GM19240 (cell line): ENCODE data around the gene PODN.

Source experiments
- DNase-seq: peaks from one replicate; pipeline ENCODE4 v3.0.0; 2011; ENCODE audit warnings: low spot score; ENCODE audit not compliant: insufficient read length

Gene PODN

DNA sequence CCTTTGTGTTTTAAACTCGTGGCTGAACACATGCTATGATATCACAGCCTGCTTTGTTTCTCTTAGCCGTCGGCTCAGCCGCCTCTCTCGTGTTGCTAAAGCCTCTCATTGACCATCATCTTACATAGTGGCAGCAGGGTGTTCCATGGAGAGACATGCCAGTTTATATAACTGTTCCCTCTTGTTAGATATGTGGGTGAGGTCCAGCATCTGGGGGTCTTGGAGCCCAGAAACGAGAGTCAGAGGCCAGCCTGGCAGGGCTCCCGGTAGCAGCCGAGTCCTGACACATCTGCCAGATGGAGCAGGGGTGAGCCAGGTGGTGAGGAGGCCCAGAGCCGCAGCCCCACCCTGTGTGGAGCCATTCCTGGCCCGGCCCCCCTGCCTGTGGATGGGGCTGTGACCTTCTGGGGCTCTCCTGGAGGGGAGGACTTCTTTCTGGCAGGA, 11.9 kb downstream of the PODN start:
- no peak for DNase-seq

DNA sequence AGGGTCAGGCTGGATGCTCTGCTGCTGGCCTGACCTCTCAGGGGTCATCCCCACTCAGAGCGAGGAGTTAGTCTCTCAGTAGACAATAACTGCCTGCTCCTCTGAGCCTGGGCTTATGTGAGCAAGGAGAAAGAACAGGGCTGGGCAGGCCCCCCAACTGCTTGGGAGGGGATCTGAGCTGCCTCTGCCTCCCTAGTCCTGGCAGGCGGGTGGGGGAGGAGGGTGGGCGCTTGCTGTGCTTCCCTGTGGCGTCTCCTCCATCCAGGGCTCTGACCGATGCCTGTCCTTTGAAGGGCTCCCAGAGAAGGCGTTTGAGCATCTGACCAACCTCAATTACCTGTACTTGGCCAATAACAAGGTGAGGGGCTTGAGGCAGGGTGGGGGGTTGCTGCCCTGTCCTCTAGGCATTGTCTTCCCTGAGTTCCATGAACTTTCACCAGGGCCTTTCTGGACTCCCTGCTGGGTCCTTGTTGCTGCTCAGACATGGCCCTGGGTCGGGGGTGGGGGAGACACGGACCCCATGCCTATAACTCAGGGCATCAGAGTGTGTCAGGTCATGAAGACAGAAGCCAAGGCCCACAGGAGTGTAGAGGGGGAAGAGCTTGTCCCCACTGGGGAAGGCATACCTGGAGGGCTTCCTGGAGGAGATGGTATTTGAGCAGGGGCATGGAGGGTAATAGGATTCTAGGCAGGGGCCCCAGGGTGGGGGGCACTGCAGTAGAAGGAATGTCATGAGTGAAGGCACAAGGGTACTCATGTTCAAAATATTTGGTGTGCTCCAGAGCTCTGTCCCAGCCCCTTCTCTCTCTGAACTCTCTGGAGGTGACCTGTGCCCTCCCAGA, 12.5 kb downstream of the PODN start:
- no peak for DNase-seq

DNA sequence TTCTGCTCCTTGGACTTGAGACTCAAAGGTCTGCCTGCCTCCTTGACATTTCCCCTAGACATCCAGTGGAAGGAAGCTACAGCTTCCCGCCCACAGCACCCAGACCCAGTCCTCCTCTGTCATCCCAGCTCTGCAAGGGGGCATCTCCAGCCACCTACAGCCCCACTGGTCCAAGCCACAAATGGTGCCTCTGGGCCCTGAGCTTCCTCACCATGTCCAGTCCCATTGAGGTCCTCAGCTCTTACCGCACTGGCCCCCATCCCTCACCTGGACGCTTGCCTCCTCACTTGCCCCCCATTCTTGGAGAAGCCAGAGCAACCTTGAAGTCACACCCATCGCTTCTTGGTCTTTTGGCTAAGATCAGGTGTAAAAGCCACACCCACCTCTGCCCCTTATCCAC, 13.2 kb downstream of the PODN start:
- DNase-seq: no peak

DNA sequence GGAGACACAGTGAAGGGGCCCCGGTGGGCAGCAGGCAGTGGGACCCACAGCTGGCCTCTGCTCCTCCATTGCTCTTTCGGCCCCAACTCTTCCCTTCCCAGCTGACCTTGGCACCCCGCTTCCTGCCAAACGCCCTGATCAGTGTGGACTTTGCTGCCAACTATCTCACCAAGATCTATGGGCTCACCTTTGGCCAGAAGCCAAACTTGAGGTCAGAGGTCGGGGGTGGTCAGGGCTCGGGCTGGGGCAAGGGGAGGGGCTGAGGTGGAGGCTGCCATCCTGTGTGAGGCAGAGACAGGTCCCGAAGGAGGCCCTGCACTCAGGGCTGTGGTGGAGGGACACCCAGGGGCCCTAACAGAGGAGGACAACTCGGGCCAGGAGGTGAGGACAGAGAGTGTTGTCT, 13.7 kb downstream of the PODN start:
- DNase-seq: no peak

DNA sequence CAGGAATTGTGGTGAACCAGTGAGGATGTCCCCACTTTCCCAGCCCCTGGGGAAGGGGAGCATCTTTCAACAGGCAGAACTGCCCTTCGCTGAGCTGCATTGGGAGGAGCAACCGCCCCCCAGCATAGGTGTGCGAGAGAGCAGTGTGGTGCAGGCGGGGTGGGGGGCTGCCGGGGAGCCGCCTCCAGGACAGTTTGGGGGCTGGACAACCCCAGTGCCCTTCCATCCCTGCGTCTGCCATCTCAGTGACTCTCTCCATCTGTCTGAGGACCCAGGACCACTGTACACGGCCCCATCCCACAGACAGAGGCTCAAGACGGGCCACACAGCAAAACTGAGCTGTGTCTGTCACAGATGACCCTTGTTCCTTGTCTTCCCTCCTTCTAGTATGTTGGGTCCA, 14.2 kb downstream of the PODN start:
- DNase-seq: no peak

DNA sequence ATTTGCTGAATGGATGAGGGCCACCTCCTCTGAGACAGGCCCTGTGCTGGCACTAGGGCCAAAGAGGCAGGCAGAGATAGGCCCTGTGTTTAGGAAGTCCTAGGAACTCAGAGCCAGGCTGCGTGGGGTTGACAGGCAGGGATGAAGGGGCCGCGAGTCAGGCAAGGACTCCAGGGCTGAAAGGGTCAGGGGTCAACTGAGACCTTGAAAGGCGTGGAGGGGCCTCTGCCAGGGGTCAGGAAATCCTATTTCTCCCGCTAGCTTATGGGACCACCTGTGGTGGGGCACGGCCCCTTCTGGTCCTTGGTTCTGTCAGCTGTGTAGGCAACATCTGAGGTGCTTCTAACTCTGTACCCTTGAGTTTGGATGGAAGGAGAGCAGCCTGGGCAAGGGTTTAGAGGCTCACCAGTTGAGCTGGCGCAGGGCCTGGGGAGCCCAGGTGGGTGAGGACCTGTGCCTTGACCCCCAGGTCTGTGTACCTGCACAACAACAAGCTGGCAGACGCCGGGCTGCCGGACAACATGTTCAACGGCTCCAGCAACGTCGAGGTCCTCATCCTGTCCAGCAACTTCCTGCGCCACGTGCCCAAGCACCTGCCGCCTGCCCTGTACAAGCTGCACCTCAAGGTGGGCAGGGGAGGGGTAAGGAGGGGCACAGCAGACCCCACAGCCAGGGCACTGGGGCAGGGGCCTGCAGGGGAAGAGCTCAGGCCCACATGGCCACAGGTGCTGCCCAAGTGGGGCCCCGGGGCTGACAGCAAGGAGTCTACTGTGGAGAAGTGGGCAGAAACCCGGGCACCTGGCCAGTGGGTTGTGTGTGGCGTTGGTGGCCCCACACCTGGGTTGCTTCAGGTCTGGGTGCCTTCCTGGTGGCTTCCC, 14.9 kb downstream of the PODN start:
- no peak for DNase-seq

DNA sequence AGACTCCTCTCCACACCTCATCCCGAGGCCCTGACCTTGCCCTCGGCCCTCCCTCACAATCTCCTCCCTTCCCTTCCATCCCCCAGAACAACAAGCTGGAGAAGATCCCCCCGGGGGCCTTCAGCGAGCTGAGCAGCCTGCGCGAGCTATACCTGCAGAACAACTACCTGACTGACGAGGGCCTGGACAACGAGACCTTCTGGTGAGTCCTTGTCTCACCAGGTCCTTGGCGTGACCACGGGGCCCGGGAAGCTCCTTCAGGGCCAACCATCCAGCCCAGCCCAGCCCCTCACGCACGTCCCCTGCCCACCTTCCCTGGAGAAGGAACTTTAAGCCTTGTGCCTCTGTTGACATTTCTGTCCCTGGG, 15.6 kb downstream of the PODN start:
- no peak for DNase-seq

DNA sequence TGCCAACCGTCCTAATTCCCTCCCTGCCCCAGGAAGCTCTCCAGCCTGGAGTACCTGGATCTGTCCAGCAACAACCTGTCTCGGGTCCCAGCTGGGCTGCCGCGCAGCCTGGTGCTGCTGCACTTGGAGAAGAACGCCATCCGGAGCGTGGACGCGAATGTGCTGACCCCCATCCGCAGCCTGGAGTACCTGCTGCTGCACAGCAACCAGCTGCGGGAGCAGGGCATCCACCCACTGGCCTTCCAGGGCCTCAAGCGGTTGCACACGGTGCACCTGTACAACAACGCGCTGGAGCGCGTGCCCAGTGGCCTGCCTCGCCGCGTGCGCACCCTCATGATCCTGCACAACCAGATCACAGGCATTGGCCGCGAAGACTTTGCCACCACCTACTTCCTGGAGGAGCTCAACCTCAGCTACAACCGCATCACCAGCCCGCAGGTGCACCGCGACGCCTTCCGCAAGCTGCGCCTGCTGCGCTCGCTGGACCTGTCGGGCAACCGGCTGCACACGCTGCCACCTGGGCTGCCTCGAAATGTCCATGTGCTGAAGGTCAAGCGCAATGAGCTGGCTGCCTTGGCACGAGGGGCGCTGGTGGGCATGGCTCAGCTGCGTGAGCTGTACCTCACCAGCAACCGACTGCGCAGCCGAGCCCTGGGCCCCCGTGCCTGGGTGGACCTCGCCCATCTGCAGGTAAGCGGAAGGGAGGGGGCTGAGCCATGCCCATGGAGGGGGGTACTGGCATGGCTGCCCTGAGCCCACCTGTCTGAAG, 16.5 kb downstream of the PODN start:
- DNase-seq: no peak

DNA sequence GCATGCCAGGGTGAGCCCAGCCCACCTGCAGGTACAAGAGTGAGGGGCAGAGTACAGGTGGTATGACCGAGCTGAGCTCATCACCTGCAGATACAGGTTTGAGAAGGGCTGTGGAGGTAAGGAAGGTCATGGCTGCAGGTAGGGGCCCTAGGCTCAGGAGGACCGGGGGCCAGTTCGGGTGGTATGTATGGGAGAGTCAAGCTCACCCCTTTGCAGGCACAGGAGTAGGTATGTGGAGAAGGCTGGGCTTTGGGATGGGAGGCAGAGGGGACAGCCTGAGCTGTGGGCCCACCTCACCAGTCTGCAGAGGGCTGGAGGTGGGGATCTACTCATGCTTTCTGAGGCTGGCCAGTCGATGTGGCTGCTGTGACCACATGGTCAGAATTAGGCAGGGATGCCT, 17.2 kb downstream of the PODN start:
- DNase-seq: no peak

DNA sequence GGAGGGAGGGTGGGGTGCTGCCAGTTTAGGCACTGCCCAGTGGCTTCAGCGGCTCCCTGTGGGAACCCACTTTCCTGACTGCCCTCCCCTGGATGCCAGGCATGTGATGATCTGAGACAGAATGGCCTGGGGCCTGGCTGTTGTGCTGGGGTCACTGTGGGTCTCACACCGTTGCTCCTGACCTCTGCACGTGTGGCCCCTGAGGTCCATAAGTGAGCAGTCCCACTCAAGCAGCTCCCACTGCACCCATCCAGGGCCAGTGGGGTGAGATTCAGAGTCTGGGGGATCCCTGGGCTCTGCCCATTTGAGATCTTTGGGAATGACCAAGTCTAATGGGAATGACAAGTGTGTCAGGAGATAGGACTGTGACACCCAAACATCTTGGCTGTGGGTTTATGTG, 18.0 kb downstream of the PODN start:
- no peak for DNase-seq

DNA sequence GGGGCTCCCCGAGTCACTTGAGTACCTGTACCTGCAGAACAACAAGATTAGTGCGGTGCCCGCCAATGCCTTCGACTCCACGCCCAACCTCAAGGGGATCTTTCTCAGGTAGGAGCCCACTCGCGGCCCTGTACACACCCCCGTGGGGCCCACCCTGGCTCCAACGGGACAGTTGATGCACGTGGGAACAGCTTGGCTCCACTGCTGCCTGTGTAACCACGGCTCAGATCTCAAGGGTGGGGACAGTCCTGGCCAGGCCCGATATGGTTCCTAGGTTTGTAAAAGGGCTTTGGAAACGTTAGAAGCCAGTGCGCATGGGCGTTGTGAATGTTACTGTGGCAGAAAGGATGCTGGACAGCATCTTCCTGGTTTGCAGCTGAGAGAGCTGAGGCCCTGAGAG, 18.8 kb downstream of the PODN start:
- DNase-seq: no peak

DNA sequence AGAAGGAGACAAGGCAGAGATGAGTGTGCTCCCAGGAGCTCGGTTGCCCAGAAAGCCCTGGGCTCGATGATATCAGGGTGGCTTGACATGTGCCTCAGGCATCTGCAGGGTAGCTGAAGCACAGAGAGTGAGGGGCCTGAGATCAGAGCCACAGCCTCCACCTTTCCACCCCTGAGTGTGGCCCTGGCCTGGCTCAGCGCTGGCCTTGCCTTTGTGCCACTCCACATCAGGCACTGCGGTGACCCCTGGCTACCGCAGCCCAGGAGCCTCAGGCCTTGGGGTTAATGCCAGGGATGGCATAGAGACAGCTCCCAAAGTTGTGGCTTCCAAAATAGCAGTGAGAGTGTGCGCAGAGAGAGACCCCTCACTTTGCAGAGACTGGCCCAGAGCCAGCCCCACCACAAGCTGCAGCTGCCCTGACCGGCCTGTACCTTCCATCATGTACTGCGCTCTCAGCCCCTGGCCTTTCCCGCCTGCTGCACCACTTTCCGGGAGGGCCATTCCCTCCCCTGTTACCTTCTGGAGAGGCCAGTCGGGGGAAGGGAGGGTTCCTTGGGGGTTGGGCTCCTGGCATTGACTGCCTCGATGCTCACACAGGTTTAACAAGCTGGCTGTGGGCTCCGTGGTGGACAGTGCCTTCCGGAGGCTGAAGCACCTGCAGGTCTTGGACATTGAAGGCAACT, 19.5 kb downstream of the PODN start:
- DNase-seq: no peak

DNA sequence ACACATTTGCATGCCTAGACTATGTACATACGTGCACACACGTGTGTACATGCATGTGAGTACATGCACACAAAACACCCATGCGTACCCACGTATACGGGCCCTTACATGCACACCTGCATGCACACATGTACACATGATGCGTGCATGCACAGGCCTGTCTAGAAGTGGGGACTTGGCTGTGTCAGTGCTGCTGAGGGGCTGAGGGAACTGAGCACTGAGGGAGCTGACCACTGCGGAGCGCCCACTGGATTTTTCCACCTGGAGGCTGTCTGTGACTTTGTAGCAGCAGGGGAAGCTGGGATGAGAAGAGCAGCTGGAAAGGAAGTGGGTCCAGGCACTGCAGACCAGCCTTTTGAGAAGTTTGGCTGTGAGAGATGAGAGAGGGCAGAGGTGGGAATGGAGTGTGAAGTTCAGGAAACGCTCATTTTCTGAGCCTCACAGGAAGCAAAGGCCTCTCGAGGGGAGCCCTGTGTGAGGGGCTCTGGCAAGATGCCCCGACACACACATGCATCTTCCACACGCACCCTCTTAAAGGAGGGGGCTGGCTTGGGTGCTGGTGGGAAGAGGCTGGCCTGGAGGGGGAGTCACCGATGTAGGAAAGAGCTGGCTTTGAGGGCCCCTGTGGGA, 20.9 kb downstream of the PODN start:
- DNase-seq: no peak

DNA sequence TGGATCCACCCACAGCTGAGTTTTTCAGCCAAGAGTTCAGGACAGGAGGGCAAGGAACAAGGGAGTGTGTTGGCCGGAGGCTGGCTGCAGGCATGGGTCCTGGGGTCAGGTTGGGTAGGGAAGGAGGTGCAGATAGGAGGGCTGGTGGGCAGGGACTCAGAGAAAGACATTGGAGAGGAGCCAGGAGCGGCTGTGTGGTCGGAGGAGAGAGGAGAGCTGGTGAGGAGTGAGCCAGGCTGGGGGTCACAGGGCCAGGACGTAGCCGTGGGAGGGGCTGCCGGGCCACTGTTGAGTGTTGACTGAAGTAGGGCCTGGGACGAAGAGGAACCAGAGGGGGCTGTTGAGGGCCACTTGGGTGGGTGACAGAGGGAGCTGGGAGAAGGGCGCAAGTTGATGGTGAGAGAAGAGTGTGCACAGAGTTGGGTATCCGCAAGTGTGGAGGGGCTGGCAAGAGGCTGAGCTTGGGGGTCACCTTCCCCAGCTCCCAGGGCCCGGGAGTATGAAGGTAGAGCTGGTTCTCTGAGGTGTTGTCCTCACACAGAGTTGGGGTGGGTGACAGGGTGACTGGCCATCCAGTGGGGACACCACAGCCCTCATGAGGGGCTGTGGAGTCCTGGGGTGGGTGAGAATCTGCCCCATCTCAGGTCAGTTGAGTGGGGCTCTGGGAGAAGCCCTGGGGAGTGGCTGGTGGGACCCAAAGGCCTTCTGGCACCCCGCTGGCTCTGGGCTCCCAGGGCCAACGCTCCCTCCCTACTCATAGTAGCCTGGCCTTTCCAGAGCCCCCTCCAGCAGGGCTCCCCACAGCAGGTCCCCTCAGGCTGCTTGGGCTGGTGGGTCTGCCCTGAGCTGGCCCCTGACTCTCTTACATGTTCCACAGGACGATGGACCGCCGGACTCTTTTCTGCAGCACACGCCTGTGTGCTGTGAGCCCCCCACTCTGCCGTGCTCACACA, 21.9 kb downstream of the PODN start:
- no peak for DNase-seq

DNA sequence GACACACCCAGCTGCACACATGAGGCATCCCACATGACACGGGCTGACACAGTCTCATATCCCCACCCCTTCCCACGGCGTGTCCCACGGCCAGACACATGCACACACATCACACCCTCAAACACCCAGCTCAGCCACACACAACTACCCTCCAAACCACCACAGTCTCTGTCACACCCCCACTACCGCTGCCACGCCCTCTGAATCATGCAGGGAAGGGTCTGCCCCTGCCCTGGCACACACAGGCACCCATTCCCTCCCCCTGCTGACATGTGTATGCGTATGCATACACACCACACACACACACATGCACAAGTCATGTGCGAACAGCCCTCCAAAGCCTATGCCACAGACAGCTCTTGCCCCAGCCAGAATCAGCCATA, 22.6 kb downstream of the PODN start:
- no peak for DNase-seq

DNA sequence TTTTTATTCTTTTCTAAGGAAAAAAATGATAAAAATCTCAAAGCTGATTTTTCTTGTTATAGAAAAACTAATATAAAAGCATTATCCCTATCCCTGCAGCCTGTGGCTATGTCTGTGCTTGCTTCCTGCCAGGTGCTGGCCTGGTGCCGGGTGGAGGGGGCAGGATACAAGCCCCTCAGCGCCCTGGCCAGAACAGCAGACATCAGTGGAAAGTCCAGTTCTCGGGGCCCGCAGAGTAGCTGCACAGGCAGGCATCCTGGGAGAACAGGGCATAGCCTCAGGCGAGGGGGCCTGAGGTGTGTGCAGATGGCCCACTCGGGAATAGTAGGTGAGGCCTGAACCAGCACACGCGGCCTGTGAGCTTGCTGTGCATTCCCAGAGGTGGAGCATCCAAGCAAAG, 23.4 kb downstream of the PODN start:
- DNase-seq: no peak

DNA sequence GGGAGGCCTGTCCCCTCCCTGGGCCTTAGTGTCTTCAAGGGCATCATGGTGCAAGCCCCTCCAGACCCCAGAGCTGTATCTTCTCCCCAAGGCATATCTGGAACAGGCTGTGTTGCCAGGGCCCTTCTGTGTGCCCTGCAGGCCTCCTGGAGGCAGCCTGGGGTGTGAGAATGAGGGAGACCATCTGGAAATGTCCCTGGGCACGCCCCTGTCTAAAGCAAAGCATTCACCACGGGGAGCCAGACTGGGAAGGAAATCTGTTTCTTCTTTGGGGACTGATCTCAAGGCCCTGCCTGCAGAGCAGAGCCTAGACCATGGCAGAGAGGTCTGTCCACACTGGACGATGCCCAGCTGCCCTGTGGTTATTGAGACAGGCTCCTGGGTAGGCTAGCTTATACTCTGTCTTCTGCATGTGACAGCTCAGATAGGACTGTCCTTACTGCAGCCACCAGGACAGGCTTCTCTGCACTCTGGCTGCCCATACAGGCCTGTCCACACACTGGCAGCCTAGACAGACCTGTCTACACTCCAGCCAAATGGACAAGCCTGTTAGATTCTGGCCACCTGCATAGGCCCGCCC, 24.6 kb downstream of the PODN start:
- DNase-seq: no peak

DNA sequence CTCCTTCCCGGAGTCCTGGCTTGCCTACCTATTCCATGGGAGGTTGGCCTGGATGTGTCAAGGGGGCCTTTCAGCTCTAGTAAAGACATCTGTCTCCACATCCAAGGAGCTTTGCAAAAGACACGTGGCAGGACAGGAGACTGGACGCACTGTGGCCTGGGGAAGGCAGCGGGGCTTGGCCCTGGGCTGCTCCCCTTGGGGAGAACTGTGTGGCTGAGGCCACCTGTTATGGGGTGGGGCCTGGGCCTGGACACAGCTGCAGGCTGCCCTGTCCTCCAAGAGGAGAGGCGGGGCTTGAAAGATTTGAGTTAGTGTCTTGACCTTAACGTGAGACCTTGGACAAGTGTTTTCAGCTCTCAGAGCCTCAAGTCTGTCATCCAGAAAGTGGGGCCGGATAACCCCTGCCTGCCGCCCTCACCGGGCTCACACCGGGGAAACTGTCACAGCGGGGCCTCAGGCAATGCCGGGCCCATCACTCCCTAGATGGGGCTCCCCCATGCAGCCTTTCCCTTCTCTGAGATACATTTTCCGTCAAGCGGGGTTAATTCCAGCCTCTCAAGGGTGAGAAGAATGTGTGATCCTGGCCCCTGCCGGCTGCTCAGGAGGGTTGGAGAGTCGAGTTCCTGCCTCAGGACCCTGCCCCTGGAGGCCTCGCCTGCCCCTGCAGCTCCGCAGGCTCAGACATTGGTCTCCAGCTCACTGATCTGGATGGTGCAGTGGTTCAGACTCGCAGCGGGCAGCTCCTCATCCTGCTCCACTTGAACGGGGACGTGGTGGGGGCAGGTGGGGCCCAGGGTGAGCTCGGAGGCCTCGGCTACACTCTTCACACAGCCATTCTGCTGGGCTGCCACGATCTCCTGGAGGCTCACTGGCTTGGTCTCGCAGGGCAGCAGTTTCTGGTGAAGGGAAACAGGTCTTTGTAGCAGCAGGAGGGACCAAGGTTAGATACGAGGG, 25.6 kb downstream of the PODN start:
- no peak for DNase-seq
